ENCODE data around the gene IL36RN. TPM values are rescaled to one million over a fixed set of nuclear protein-coding genes. Genes with fewer than 3 reads are reported as not detected.

The IL36RN gene
- total RNA-seq, 1 experiment from 2014 or later: not detected

DNA sequence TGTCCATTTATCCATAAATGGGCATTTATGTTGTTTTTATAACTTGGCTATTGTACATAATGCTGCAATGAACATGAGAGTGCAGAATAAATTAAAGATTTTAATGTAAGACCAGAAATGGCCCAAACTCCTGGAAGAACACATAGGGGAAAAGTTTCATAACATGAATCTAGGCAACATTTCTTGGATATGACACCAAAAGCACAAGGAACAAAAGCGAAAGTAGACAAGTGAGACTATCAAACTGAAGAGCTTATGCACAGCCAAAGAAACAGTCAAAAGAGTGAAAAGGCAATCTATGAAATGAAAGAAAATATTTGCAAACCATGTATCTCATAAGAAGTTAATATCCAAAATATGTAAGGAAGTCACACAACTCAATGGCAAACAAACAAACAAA is 47.9 kb upstream of the IL36RN start:
- intact Hi-C loops (cut with micrococcal nuclease; ENCODE audit: unreplicated experiment): no loop called here
- Mint-ChIP-seq H3K27ac (ENCODE audit: unreplicated experiment) (no peak overlapping the region), H3K4me1 (ENCODE audit: low read depth, unreplicated experiment) (no peaks in the 10 kb centered on the region), H3K9me3 (ENCODE audit: unreplicated experiment) (no peaks in the 10 kb centered on the region), H3K4me3 (ENCODE audit: unreplicated experiment) (no peak overlapping the region), H3K36me3 (ENCODE audit: insufficient read depth, unreplicated experiment) (no peaks in the 10 kb centered on the region), H3K27me3 (ENCODE audit: insufficient read depth, unreplicated experiment) (peaks cover 11% of the 10 kb centered on the region)
- no peak for TF ChIP-seq CTCF (IDR thresholded peaks at IDR 0.05; ENCODE audit: insufficient read depth in 1 of 2, low read depth in 1 of 2, low read length in 1 of 2, severe bottlenecking in 1 of 2, unreplicated experiment in 1 of 2)
- CTCF ChIA-PET: no interaction called here
- no peak overlapping the region for H3K4me3 ChIP-seq (ENCODE audit: low read depth, low read length)
- no peaks in the 10 kb centered on the region for H3K9me3 ChIP-seq
- no peaks in the 10 kb centered on the region for H3K36me3 ChIP-seq (ENCODE audit: control insufficient read depth, insufficient read depth, low read length)
- DNase-seq: no peak
- H3K4me1 ChIP-seq: no peaks in the 10 kb centered on the region
- H3K27me3 ChIP-seq (replicated peaks; ENCODE audit: control insufficient read depth, insufficient read depth, low read length): no peaks in the 10 kb centered on the region
- POLR2A ChIA-PET: no interaction called here
- no TSS peak for BruUV-seq (replicated peaks)

- Mint-ChIP-seq H3K27ac (ENCODE audit: unreplicated experiment) (no peak overlapping the region), H3K9me3 (ENCODE audit: unreplicated experiment) (peaks cover 11% of the 10 kb centered on the region), H3K36me3 (ENCODE audit: insufficient read depth, unreplicated experiment) (no peaks in the 10 kb centered on the region), H3K4me3 (ENCODE audit: unreplicated experiment) (no peak overlapping the region), H3K27me3 (ENCODE audit: insufficient read depth, unreplicated experiment) (peaks cover 17% of the 10 kb centered on the region), H3K4me1 (ENCODE audit: low read depth, unreplicated experiment) (no peaks in the 10 kb centered on the region)
- ChIA-PET POLR2A (interaction anchor here (0.6 kb wide), 1 partner anchor 389 kb away, joined by 3 read pairs; no protein-coding TSS in a partner anchor), CTCF (no interaction called here)
- H3K4me1 ChIP-seq: no peaks in the 10 kb centered on the region
- no peak for DNase-seq
- H3K27me3 ChIP-seq (replicated peaks; ENCODE audit: control insufficient read depth, insufficient read depth, low read length): no peaks in the 10 kb centered on the region
- H3K9me3 ChIP-seq: no peaks in the 10 kb centered on the region
- no peak overlapping the region for H3K4me3 ChIP-seq (ENCODE audit: low read depth, low read length)
- no peaks in the 10 kb centered on the region for H3K36me3 ChIP-seq (ENCODE audit: control insufficient read depth, insufficient read depth, low read length)
- BruUV-seq (replicated peaks): no TSS peak
- intact Hi-C loops (cut with micrococcal nuclease; ENCODE audit: unreplicated experiment): no loop called here
- no peak for TF ChIP-seq CTCF (IDR thresholded peaks at IDR 0.05; ENCODE audit: insufficient read depth in 1 of 2, low read depth in 1 of 2, low read length in 1 of 2, severe bottlenecking in 1 of 2, unreplicated experiment in 1 of 2)
Observed at GRCh38 chr2:113012436-113013335, 46.3 kb upstream of the IL36RN start.

DNA sequence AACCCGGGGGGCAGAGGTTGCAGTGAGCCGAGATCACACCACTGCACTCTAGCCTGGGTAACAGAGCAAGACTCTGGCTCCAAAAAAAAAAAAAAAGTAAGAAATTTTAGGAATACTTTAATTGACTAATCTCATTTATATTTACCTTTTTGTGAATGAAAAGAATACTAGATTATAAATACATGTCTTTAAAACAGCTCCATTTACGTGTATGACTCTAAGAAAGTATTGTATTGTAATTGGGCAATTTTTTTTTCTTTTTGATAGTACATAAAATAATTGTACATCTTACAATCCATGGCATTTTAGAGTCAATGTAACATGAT is 45.7 kb upstream of the IL36RN start:
- DNase-seq: no peak
- Mint-ChIP-seq H3K9me3 (ENCODE audit: unreplicated experiment) (peaks cover 17% of the 10 kb centered on the region), H3K27ac (ENCODE audit: unreplicated experiment) (no peak overlapping the region), H3K36me3 (ENCODE audit: insufficient read depth, unreplicated experiment) (no peaks in the 10 kb centered on the region), H3K4me1 (ENCODE audit: low read depth, unreplicated experiment) (no peaks in the 10 kb centered on the region), H3K4me3 (ENCODE audit: unreplicated experiment) (no peak overlapping the region), H3K27me3 (ENCODE audit: insufficient read depth, unreplicated experiment) (peaks cover 20% of the 10 kb centered on the region)
- BruUV-seq (replicated peaks): no TSS peak
- H3K4me3 ChIP-seq (ENCODE audit: low read depth, low read length): no peak overlapping the region
- H3K9me3 ChIP-seq: no peaks in the 10 kb centered on the region
- POLR2A ChIA-PET: no interaction called here
- TF ChIP-seq CTCF (IDR thresholded peaks at IDR 0.05; ENCODE audit: insufficient read depth in 1 of 2, low read depth in 1 of 2, low read length in 1 of 2, severe bottlenecking in 1 of 2, unreplicated experiment in 1 of 2): no peak
- H3K4me1 ChIP-seq: no peaks in the 10 kb centered on the region
- CTCF ChIA-PET: no interaction called here
- no peaks in the 10 kb centered on the region for H3K36me3 ChIP-seq (ENCODE audit: control insufficient read depth, insufficient read depth, low read length)
- intact Hi-C loops (cut with micrococcal nuclease; ENCODE audit: unreplicated experiment): no loop called here
- no peaks in the 10 kb centered on the region for H3K27me3 ChIP-seq (replicated peaks; ENCODE audit: control insufficient read depth, insufficient read depth, low read length)

Data from Caco-2 (cell line).